ENCODE results near the gene AP1S3. TPM values are rescaled to one million over a fixed set of nuclear protein-coding genes. Genes with fewer than 3 reads are reported as not detected.

The AP1S3 gene
- total RNA-seq, 1 donor from 2014 or later, result 1.6 TPM

DNA sequence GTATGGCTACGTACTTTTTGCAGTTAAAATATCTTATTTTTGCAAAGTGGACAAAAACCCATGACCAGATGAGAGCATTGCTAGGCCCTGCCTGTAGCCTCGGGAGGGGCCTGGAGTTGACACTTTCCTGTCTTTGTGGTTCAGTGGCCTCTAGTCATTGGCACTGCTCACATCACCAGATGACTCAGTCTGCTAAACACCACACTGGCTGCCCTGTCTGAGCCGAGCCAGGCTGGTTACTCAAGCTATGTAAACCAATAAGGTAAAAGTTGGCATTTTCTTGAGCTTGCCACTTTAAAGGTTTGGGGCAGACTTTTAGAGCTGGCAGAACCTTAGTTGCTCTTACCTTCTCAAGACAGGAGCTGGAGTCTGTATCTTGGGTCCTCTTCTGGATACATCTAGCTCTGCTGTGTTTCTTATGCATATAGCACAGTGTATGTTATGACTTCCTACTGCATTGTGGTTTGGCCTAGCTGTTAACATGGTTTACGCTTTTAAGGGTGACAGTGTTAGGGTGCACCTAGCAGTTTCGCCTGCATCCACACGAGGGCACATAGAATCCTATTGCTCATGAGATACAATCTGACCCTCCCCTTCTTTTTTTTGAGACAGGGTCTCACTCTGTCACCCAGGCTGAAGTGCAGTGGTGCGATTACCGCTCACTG lies 76.4 kb downstream of the AP1S3 start:
- DNase-seq (ENCODE audit: low read depth in 2 of 2), result peak; percentile 79 to 87

GRCh38 chr2:223759569-223760430 lies 77.6 kb downstream of the AP1S3 start:
- peak; percentile 57 to 82 for DNase-seq (ENCODE audit: low read depth in 2 of 2)

GRCh38 chr2:223758131-223758840 lies 79.1 kb downstream of the AP1S3 start:
- peak; percentile 28 to 52 for DNase-seq (ENCODE audit: low read depth in 2 of 2)

- DNase-seq (ENCODE audit: low read depth in 2 of 2), result no peak
These were observed 83.4 kb downstream of the AP1S3 start for GRCh38 chr2:223753940-223754339.

- no peak for DNase-seq (ENCODE audit: low read depth in 2 of 2)
These were observed 86.4 kb downstream of the AP1S3 start for GRCh38 chr2:223751012-223751411.

DNA sequence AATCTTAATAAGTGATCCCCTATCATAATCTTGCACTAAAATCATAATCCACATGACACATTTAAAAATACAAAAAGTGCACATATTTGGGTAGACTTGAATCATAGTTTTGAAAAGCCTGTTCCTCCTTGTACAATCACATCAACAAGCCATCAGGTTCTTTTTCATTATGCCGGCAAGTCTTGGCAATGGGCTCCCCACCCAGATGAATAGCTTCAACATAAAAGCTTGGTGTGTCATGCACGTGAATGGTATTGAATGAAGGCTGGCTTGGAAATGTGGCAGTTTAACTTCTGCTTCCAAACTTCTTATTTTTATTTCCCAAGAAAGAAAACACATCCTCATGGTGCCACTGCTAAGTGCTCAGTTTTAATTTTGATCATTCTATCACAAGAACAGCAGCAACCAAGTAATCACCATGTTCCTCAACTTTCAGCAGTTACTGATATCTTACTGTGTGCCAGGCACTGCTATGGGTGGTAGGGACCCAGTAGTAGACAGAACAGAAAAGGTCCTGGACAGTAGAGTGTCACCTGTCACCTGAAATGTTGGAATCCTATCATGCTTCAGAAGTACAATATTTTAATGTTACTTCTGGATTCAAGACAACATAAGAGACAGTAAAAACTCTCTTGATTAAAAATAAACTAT lies 89.9 kb downstream of the AP1S3 start:
- DNase-seq (ENCODE audit: low read depth in 2 of 2), result no peak

GRCh38 chr2:223746611-223747010 lies 90.8 kb downstream of the AP1S3 start:
- peak in 1 of 2 donors; percentile 20 for DNase-seq (ENCODE audit: low read depth in 2 of 2)

- no peak for DNase-seq (ENCODE audit: low read depth in 2 of 2)
These were observed 92.8 kb downstream of the AP1S3 start for GRCh38 chr2:223744580-223744979.

- no peak for DNase-seq (ENCODE audit: low read depth in 2 of 2)
These were observed 96.7 kb downstream of the AP1S3 start for GRCh38 chr2:223740679-223741078.

DNA sequence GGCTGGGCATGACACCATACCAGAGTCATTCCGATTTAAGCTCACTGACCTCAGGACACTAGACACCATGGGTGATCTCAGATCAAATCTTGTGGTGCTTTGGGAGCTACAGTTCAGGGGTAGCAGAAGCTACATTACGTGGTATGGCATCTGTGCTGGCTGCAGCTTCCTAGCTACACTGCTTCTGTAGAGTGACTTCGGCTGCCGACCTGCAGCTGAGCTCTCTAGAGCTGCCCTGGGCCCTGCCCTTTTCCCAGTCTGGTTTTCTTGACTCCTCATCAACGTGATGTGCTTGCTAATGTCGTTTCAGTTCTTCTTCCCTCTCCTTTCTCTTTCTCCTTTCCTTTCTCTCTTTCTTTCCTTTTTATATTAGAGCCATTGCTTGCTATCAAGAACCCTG lies 100.2 kb downstream of the AP1S3 start:
- DNase-seq (ENCODE audit: low read depth in 2 of 2), result no peak

GRCh38 chr2:223736488-223736887 lies 100.9 kb downstream of the AP1S3 start:
- no peak for DNase-seq (ENCODE audit: low read depth in 2 of 2)

DNA sequence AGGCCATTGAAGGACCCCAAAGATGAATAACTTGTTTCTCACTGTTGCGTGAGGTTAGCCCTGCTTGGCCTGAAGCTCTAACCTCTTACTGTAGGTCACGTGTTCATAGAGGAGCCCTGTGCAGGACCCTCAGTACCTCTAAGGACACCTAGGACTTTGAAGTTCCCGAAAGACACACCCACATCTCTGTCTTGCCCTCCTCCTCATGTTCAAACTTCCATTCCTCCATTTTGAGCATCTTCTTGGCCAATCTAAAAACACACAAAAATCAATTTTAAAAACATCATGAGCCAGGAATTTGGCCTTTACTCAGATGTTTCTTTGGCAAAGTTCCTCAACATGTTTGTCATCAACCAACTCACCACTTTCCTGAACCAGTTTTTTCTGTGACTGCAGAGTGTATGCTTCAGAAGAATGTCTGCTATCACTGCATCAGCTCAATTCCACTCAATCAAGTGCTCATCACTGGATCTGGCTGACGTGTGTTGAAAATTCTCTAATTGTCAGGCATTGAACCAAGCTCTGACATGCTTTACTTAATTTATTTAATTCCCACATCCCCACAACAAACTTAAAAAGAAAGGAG lies 101.6 kb downstream of the AP1S3 start:
- peak; percentile 85 to 90 for DNase-seq (ENCODE audit: low read depth in 2 of 2)

DNA sequence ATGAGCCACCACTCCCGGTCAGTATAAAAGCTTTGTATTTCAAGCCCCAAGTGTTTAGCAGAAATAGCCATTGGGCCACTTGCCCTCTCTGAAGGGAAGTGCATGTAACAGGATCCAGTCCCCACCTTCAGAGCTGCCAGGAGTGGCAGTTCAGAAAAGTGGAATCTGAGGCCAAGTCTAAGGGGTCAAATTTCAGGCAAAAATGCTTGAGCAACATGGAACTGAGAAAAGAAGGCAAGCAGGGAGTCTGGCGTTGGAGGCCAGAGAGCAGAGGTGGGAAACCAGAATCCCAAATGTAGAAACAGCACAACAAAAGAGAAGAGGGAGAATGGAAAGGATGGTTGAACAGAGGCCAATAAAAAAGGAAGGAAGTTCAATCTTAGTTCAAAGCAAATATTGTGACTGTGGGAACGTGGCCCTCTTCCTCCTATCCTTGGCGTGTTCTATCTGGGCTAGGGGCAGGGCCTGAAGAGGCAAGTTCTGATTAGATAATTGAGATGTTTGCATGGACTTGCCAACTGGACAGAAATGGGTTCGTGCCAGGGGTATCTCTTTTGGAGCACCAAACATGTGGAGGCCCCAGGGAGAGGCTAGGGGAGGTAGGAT lies 102.2 kb downstream of the AP1S3 start:
- DNase-seq (ENCODE audit: low read depth in 2 of 2), result peak; percentile 31 to 88

DNA sequence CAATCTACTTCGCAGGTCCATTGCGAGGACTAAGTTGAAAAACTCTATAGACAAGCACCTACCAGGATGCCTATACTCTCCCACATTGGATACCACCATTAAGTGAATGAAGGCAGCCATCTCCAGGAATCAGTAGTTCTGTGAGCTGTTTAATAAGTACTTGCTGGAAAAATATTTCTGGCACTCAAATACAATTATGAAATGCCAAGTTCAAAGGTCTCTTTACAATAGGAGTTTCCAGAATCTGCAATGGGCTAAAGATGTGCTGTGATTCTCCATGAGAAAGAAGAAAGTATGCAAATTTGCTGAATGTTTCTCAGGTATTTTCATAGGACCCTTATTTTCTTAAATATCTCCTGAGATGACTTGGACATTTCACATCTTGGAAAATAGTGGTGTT lies 103.0 kb downstream of the AP1S3 start:
- peak in 1 of 2 donors; percentile 47 for DNase-seq (ENCODE audit: low read depth in 2 of 2)

- DNase-seq (ENCODE audit: low read depth in 2 of 2), result no peak
These were observed 105.0 kb downstream of the AP1S3 start for GRCh38 chr2:223732346-223732745.

GRCh38 chr2:223731503-223731902 lies 105.9 kb downstream of the AP1S3 start:
- DNase-seq (ENCODE audit: low read depth in 2 of 2), result no peak

GRCh38 chr2:223729781-223730180 lies 107.6 kb downstream of the AP1S3 start:
- no peak for DNase-seq (ENCODE audit: low read depth in 2 of 2)

DNA sequence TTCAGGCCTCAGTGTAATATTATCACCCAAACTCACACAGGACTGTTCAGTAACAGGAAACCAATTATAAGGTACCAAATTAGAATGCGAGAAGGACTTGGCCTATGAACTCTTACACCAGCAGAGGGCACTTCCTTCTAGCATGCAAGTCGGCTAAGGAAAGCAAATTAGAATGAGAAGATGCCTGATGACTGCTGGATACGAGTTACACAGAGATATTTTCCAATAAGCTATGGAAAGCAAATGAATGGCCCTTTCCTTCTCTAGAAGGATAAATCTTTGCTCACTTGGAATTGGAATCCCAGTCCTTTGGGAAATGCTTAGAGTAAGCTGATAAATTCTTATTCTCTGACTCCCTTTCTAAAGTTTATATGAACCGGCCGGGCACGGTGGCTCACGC lies 109.8 kb downstream of the AP1S3 start:
- DNase-seq (ENCODE audit: low read depth in 2 of 2), result peak; percentile 11 to 77

DNA sequence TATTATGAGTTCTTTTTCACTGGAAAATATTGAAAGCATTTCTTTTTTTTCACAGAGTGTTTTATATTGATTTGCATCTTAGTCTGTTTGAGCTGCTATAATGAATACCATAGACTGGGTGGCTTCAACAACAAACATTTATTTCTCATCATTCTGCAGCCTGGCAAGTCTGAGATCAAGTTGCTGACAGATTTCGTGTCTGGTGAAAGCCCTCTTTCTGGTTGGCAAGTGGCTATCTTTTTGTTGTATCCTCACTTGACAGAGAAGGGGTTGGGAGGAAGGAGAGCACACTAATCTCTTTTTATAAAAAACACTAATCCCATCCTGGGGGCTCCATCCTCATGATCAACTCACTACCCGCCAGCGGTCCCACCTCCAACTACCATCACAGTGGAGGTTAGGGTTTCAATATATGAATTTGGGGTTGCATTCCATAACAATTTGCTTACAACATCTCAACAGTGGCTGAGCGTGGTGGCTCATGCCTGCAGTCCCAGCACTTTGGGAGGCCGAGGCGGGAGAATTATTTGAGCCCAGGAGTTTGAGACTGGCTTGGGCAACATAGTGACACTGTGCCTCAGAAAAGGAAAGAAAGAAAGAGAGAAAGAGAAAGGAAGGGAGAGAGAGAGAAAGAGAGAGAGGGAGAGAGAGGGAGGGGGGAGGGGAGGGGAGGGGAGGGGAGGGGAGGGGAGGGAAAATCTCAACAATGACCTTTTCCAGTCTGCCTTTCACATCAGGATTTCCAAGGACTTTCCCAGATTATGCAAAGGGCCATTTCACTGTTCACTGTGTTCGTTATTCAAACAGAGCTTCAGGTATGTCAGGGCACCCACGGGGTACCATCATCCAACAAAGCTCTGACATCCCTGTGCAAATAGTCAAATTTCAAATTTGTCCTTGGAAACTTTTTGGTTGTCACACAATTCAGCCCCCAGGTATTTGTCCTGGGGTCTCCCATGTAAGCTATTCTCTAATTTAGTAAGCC lies 111.1 kb downstream of the AP1S3 start:
- DNase-seq (ENCODE audit: low read depth in 2 of 2), result no peak

GRCh38 chr2:223725494-223725893 lies 111.9 kb downstream of the AP1S3 start:
- DNase-seq (ENCODE audit: low read depth in 2 of 2), result peak; percentile 90 to 99

Measured in lung microvascular endothelial cell (primary cell).